A204.1 (cell line): ENCODE results near the gene PILRB.
"Not testable (repeated sequence)": the region's sequence is repeated elsewhere in the genome, so short reads cannot be mapped to it uniquely, and the experiment has no call there.

Source experiments
- FAIRE-seq: peaks from 2 replicates; lab custom pipeline; 2012; peaks lifted over from hg19 to GRCh38; lab: Jason Lieb, UNC

The PILRB gene

DNA sequence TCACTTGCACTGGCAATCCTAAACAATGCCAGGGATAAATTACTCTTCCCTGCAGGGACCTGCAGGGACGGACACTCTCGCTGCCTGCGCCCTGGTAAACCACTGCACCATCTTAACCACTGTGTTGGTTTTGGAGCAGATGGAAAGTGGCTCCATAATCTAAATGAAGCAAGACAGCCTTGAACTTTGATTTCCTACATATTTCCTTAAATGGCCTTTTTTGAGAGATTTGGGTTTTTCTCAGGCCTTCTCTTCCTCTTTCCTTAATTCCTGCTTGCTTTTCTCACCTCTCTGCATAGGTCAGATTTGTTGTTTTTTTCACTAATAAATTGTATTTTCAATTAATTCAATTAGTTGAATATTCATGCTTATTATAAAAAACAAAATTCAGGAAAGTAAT lies 18.1 kb downstream of the PILRB start:
- no peak for FAIRE-seq

DNA sequence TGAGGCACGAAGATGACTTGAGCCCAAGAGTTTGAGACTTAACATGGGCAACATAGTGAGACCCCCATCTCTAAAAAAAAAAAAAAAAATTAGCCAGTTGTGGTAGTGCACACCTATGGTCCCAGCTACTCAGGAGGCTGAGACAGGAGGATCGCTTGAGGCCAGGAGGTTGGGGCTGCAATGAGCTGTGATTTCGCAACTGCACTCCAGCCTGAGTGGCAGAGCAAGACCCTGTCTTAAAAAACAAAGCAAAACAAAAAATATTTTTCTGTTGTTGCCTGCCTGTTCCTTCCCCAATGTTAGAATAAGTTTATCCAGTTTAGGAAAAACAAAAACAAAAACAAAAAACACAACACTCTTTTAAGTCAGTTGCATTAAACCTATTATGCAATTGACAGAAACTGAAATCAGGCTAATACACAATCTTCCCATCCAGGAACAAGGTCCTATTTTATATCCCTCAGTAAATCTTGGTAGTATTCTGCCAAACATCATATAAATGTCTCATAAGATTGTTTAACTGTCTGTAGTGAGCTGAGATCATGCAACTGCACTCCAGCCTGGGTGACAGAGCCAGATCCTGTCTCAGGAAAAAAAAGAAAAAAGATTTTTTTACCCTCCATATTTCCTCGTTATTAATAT lies 20.3 kb downstream of the PILRB start:
- no peak for FAIRE-seq

DNA sequence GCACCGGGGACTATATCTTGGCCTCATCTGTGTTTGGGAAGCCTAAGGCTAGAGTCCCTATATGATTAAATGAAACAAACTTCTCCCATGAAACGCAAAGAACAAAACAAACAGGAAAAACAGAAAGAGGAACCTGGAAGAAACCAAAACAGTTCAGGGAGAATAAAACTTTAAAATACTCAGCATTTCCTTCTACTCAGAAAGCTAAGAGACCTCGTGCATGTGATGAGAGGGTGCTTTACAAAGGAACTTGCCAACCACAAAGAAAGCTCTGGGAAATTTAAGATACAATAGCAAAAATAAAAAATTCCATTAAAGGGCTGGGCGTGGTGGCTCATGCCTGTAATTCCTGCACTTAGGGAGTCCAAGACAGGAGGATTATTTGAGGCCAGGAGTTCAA lies 22.3 kb downstream of the PILRB start:
- FAIRE-seq: no peak

DNA sequence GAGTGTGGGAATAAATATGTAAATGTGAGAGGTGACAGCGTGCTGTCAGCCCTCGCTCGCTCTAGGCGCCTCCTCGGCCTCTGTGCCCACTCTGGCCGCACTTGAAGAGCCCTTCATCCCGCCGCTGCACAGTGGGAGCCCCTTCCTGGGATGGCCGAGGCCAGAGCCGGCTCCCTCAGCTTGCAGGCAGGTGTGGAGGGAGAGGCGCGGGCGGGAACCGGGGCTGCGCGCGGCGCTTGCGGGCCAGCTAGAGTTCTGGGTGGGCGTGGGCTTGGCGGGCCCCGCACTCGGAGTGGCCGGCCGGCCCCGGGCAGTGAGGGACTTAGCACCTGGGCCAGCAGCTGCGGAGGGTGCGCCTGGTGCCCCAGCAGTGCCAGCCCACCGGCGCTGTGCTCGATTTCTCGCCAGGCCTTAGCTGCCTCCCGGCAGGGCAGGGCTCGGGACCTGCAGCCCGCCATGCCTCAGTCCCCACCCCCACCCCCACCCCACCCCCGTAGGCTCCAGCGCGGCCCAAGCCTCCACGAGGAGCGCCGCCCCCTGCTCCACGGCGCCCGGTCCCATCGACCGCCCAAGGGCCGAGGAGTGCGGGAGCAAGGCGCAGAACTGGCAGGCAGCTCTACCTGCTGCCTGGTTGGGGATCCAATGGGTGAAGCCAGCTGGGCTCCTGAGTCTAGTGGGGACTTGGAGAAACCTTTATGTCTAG lies 23.8 kb downstream of the PILRB start:
- FAIRE-seq: not testable (repeated sequence)

DNA sequence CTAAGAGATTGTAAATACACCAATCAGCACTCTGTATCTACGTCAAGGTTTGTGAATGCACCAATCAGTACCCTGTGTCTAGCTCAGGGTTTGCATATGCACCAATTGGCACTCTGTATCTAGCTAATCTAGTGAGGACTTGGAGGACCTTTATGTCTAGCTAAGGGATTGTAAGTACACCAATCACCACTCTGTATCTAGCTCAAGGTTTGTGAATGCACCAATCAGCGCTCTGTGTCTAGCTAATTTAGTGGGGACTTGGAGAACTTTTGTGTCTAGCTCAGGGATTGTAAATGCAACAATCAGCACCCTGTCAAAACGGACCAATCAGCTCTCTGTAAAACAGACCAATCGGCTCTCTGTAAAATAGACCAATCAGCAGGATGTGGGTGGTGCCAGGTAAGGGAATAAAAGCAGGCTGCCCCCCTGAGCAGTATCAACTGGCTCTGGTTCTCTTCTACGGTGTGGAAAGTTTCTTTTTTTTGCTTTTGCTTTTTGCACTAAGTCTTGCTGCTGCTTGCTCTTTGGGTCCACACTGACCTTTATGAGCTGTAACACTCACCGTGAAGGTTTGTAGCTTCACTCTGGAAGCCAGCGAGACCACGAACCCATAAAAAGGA lies 24.4 kb downstream of the PILRB start:
- not testable (repeated sequence) for FAIRE-seq

DNA sequence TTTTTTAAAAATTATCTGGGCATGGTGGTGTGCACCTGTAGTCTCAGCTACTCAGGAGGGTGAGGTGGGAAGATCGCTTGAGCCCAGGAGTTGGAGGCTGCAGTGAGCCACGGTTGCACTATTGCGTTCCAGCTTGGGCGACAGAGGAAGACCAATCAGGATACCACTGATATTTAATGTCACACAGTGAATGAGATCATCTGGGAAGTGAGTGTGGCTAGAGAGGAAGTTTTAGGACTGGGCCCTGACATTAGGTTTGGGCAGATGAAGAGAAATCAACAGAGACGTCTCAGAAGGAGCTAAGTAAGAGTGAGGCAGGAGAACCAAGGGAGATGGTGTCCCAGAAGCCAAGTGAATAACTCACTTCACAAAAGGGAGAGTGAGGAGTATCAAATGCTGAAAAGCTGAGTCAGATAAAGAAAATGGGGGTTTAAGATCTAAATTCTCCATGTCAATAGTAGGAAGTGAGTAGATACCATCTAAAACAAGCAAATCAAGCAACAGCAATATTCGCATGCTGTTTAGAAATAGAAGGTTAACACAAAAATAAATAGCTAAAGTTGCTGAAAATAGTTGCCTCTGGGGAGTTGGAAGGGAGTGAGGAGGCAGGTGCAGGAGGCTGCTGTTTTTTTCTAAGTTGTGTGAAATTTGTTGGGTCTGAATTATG lies 26.8 kb downstream of the PILRB start:
- no peak for FAIRE-seq

DNA sequence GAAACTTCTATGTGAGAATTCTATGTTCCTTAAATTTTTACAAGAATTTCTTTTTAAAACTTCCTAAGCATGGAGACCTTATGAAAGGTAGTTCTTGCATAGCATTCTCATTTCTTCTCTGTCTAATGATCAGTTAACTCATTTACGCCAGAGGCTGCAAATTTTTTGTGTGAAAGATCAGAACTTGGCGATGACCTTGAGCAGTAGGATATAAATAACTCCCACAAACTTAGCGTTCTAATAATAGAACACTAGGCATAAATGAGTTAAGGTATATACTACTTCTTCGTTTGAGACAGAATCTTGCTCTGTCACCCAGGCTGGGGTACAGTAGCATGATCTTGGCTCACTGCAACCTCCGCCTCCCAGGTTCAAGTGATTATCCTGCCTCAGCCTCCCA lies 29.0 kb downstream of the PILRB start:
- no peak for FAIRE-seq

DNA sequence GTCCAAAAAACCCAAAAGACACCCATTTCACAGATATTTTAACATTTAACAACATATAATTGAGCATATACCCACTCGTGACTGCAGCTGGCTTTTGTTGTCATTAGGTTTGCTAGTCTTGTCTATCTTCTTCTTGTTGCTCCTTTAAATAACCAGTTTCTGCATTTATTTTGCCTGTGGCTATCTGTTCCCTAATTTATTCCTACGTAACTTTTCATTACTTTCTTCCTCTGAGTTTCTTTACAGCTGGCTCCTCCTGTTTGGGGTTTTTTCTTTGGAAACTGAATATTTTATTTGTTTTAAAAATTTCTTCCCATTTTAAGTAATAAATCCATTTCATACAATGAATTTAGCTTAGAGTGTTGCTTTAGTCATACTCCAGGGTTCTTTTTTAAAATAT lies 29.8 kb downstream of the PILRB start:
- FAIRE-seq: no peak

DNA sequence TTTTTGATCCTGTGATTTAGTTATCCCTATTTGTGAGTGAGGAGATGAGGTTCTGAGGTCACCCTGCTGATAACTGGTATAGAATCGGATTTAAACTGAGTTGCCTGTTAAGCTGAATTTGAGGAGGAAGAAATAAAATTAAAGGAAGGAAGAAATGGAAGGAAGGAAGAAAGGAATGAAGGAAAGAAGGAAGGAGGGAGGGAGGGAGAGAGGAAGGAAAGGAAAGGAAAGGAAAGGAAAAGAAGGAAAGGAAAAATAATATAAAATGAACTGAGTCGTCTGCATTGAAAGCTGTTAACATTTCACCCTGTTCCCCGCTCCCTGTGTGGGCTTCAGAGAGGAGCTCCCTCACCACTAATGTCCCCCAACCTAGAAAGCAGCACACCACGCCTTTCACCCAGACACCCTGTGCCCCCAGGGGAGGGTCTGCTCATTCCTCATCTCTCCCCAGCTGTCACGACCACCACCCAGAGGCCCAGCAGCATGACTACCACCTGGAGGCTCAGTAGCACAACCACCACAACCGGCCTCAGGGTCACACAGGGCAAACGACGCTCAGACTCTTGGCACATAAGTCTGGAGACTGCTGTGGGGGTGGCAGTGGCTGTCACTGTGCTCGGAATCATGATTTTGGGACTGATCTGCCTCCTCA lies 31.6 kb downstream of the PILRB start:
- no peak for FAIRE-seq

DNA sequence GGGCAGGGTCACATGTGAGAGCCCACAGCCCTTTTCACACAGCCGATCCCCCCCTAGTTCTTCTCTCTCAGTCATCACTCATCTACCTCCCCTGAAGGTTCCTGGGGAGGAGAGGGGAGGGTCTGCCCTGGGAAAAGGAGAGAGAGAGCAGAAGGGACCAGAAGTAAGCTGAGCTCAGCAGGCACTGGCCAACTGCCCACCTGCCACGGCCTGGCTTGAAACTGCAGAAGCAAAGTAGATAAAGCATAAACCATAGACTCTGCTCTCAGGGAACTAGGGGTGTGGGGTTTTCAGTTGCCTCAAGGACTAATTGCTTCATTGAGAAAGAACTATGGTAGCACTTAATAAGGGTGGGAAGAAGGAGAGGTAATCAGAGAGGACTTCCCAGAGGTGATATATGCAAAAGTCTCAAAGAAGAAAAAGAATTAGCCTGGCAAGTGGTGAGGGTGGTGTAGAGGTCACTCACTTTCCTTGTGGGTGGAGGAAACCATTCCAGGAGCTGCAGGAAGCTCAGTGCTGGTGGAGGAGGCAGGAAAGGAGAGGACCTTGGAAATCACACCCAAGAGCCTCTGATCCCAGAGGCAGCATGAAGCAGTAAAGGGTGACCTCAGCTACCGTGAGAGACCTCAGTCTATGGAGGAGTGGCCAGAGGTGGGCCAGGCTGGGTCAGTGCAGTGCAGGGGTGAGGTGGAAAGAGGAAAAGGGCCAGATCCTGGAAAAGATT lies 32.5 kb downstream of the PILRB start:
- no peak for FAIRE-seq

DNA sequence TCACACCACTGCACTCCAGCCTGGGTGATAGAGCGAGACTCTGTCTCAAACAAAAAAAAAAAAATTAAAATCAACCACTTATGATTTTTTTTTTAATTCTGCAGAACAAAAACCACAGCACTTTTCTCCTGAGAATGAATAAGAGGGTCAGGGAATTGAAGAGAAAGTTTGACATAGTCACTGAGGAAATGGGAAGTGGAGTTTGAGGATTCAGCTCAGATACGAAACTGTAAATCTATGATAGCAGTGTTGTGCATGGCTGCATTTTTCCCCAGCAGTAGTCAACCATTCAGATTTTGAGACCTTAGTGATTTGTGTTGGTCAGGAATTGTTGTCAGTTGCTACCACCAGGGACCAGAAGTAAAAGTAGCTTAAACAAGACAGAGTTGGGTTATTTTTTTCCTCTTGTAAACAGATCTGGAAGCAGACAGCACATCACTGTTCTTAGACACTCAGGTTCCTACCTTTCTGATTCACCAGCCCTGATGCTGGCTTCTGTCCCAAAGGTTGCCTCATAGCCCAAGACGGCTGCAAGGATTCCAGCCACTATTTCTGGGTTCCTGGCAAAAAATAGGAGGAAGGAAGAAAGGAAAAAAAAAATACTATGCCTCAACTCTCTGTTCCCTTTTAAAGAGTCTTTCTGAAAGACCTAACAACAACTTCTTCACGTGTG lies 35.5 kb downstream of the PILRB start:
- no peak for FAIRE-seq

DNA sequence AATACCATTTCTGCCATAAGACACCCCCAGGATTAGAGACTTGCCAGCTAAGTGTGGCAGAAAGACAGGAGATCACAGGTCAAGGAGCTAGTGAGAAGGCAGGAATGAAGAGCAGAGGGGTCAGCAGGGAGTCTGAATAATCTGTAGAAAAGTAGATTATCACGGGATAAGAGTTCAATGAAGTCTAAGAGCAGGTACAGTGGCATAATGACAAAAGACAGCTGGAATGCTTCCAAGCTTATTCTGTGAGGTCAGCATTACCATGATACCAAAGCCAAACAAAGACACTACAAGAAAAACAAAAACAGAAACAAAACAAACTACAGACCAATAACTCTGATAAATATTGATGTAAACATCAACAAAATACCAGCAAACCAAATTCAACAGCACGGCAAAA lies 36.2 kb downstream of the PILRB start:
- no peak for FAIRE-seq

DNA sequence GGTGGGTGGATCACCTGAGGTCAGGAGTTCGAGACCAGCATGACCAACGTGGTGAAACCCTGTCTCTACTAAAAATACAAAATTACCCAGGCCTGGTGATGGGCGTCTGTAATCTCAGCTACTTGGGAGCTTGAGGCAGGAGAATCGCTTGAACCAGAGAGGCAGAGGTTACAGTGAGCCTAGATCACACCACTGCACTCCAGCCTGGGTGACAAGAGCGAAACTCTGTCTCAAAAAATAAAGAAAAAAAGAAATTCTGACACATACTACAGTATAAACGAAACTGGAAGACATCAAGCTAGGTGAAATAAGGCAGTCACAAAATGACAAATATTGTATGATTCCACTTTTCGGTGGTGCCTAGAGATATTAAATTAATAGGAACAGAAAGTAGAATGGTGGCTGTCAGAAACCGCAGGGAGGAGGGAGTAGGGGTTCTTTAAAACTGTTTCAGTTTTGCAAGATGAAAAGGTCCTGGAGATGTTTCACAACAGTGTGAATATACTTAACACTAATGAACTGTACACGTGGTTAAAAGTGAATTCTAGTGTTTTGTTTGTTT lies 38.6 kb downstream of the PILRB start:
- FAIRE-seq: no peak

DNA sequence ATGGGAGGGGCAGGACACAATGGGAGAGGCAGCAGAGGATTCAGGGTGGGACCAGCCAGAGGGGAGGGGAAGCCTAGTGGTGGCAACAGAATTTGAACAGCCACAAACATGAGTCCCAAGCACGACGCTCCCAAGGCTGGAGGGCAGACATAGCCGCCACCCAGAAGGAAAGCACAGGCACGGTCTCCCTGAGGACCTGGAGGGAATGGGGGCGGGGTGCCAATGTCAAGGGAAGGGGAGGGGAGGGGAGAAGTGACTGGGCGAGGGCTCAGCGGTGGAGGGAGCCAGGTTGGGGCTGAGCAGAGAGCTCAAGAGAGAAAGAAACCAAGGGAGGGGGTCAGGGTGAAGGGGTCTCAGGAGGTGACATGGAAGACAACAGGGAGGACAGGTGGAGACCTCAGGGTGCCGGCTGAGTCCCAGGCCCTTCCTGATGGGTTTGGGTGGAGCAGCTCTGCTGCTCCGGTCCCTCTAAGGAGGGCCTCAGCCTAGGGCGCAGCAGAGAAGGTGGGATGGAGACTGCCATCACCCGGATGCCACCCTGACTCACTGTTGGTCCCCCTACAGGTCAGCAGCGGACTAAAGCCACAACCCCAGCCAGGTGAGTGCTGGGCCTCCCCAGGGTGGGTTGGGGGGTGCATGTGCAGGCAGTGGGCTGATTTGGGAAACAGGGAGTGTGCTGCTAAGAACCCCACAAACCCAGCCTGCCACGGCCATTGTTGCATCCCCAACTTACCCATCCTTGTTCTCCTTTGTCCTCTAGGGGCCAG lies 39.6 kb downstream of the PILRB start:
- no peak for FAIRE-seq

DNA sequence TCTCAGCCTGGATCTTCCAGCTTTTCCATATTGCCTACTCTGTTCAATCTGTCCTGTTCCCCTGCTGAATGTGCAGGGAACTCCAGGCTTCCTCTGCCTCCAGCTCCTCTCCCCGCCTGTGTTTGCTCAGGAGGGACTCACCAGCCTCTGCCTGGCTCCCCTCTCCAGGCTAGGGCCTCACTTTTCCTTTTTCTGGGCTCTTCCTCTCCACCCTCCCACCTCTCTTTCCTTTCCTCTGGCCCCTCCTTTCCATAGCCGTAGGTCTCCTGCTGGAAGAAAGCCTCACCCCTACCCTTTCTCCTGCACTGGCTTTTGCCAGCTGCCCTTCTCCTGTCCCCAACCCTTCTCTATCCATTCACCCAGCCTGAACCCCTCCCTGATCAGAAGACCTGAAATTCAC lies 40.3 kb downstream of the PILRB start:
- FAIRE-seq: no peak

DNA sequence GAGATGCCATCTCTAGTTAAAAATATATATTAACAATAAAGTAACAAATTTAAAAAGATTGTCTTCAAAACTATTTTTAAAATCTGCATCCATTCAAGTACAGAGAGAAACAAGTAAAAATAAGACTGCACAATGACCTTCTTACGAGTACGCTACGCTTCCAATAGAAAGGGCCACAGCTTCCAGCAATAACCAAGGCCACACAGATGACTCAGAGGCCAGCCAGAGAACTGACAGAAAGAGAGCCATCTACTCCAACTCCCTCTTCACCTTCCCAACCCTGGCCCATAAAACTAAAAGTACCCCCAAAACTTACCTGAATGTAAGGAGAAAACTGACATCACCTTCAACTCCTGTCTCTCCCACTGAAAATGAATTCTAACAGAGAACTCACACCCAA lies 42.1 kb downstream of the PILRB start:
- no peak for FAIRE-seq

DNA sequence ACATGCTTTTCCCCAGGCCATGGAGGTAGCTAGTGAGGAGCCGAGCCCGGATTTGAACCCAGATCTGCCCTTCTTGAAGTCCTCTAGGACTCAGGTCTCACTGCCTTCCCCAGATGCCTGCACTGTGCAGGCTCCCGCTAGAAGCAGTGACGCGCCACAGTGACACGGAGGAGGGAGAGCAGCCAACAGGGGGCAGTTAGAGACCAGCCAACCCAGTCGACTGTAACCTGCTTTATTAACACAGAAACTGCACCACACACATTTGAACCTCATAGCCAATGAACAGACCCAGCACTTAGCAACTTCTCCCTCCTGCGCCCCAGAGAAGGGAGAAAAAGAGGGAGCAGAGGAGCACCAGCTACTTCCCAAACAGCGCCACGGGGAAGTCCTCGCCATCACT lies 42.7 kb downstream of the PILRB start:
- FAIRE-seq: no peak

DNA sequence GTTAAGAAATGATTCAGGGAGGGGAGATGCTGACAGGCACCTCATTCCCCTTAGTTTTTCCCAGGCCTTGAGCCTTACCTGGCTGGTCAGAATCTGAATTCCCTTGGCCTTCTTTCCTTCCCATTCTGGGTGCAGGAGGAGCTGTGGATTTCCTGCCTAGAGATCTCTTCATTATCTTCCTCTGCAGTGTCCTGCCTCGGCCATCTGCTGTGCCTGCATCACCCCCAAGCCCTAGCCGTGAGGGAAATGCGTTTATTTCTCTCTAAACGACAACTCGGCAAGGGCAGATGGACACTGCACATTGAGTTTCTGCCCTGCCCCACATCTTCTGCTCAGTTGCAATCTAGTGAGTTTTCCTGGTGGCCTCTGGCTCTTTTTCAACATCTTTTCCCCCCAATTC lies 43.9 kb downstream of the PILRB start:
- no peak for FAIRE-seq

DNA sequence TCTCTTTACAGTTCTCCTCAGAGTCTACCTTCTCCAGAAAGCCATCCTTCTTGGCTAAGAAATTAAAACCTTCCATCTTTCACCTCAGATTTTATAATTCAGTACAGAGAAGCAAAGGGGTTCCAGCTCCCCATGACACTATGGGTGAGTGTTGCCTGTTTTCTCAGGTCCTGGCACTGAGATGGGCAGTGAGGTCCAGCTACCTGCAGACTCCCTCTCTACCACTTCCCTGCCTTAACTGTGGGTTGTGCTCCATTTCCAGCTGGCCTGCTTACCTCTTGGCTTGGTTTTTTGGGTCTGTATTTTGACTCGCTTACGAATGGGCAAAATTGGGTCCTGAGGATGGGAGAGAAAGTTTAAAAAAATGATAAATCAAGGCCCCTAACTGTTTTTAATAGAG lies 44.3 kb downstream of the PILRB start:
- FAIRE-seq: no peak

DNA sequence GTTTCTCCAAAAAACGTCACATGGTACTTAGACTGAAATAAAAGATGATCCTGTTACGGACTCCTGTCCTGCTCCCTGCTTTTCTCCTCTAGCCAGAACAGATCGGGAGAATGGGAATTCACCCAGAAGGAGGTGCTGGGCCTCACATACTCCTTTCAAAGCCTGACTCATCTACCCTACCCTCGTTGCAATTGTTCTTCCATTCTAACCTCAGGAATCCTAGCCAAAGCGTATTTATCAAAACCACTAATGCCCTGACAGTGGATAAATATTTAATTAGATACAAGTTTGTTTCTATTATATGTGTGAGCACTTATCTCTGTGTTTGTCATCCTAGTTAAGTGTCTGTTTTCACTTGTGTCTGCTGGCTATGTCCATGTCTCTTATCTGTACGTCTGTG lies 48.9 kb downstream of the PILRB start:
- FAIRE-seq: no peak
